A673 (cell line): ENCODE results near the gene LARP4.

Experiments
- CTCF ChIP-seq: fragments of 300-800, 200-600 bp; sonication (generic); conservative IDR thresholded peaks from 2 replicates; pipeline ENCODE4 v1.5.1; 2017; ENCODE audit warnings: low read depth, mild to moderate bottlenecking, antibody characterized with exemption, low read length, moderate library complexity, mixed read lengths
- EZH2 ChIP-seq: fragments of 200-600 bp; sonication (generic); IDR thresholded peaks from 2 replicates; pipeline ENCODE4 v1.6.1; 2017; ENCODE audit warnings: borderline replicate concordance, low read depth, mild to moderate bottlenecking, mixed read lengths, antibody characterized with exemption, low read length; ENCODE audit not compliant: poor library complexity, severe bottlenecking

GRCh38 chr12:50375802-50376201 is 24.9 kb upstream of the LARP4 start:
- TF ChIP-seq CTCF (no peak), EZH2 (no peak)
